Smooth muscle cell (in vitro differentiated cells): ENCODE measurements around the gene ADGRA3. TPM values are rescaled to one million over a fixed set of nuclear protein-coding genes. Genes with fewer than 3 reads are reported as not detected.
A peak's percentile ranks its signal among the peaks of the same experiment; 100 is the strongest.

Experiments used
- DNase-seq: peaks from one replicate; lab custom pipeline; 2025; ENCODE audit not compliant: unreplicated experiment; lab: John Stamatoyannopoulos, UW
- H2AFZ ChIP-seq: fragments of 200-600 bp; sonication (generic); 2 replicates; pipeline ENCODE4 v1.6.0; 2016; ENCODE audit warnings: antibody characterized with exemption, low read depth, mild to moderate bottlenecking
- H3F3A ChIP-seq: fragments of 200-600 bp; sonication (generic); 2 replicates; pipeline ENCODE4 v1.6.0; 2017; ENCODE audit warnings: antibody characterized with exemption, low read depth
- H3K27ac ChIP-seq: fragments of 200-600 bp; sonication (generic); 2 replicates; pipeline ENCODE4 v1.5.1; 2016; ENCODE audit warnings: low read depth, mild to moderate bottlenecking
- H3K27me3 ChIP-seq: fragments of 200-600 bp; sonication (generic); 2 replicates; pipeline ENCODE4 v1.6.1; 2016; ENCODE audit warnings: low read depth, mild to moderate bottlenecking
- H3K36me3 ChIP-seq: fragments of 200-600 bp; sonication (generic); 2 replicates; pipeline ENCODE4 v1.5.1; 2016; ENCODE audit warnings: low read depth
- H3K4me1 ChIP-seq: fragments of 200-600 bp; sonication (generic); 2 replicates; pipeline ENCODE4 v1.5.1; 2016; ENCODE audit warnings: low read depth
- H3K4me2 ChIP-seq: fragments of 200-600 bp; sonication (generic); 2 replicates; pipeline ENCODE4 v1.6.0; 2016; ENCODE audit warnings: mild to moderate bottlenecking
- H3K4me3 ChIP-seq: fragments of 200-600 bp; sonication (generic); 2 replicates; pipeline ENCODE4 v1.5.1; 2016; ENCODE audit warnings: mild to moderate bottlenecking
- H3K79me2 ChIP-seq: fragments of 200-600 bp; sonication (generic); 2 replicates; pipeline ENCODE4 v1.6.0; 2016; ENCODE audit warnings: low read depth, mild to moderate bottlenecking
- H3K9ac ChIP-seq: fragments of 200-600 bp; sonication (generic); 2 replicates; pipeline ENCODE4 v1.6.0; 2016; ENCODE audit warnings: low read depth
- H3K9me3 ChIP-seq: fragments of 200-600 bp; sonication (generic); replicated peaks from 2 replicates; pipeline ENCODE4 v1.5.1; 2016; ENCODE audit warnings: low read depth
- H4K20me1 ChIP-seq: fragments of 200-600 bp; sonication (generic); 2 replicates; pipeline ENCODE4 v1.6.0; 2016; ENCODE audit warnings: low read depth
- WGBS: methylation state at CpG from one replicate; pipeline ENCODE4 v1.1.7; 2016; ENCODE audit warnings: low lambda C conversion rate; 5-methylcytosine and 5-hydroxymethylcytosine counted together
- polyA plus RNA-seq: library from polyadenylated mRNA; unstranded; fragments of >200 nt; fragmentation: Nextera tagmentation; extraction: Ambion mirVana; gene quantifications from 2 replicates; pipeline ENCODE4 v1.2.1, GENCODE V29; 2016
- total RNA-seq: library from RNA; depleted of rRNA; stranded (reverse); fragments of >200 nt; gene quantifications from 2 replicates; pipeline ENCODE4 v1.2.3, GENCODE V29; 2014
- TF ChIP-seq, protein P1 (sequence below): fragments of 200-600 bp; sonication (generic); IDR thresholded peaks from 2 replicates; pipeline ENCODE4 v1.5.1; 2017; ENCODE audit warnings: borderline replicate concordance, mild to moderate bottlenecking, antibody characterized with exemption; ENCODE audit not compliant: insufficient read depth, poor library complexity, severe bottlenecking

Gene ADGRA3
- total and polyA plus RNA-seq, 2 experiments from 2014 or later = 24.4 to 54.8 TPM

DNA sequence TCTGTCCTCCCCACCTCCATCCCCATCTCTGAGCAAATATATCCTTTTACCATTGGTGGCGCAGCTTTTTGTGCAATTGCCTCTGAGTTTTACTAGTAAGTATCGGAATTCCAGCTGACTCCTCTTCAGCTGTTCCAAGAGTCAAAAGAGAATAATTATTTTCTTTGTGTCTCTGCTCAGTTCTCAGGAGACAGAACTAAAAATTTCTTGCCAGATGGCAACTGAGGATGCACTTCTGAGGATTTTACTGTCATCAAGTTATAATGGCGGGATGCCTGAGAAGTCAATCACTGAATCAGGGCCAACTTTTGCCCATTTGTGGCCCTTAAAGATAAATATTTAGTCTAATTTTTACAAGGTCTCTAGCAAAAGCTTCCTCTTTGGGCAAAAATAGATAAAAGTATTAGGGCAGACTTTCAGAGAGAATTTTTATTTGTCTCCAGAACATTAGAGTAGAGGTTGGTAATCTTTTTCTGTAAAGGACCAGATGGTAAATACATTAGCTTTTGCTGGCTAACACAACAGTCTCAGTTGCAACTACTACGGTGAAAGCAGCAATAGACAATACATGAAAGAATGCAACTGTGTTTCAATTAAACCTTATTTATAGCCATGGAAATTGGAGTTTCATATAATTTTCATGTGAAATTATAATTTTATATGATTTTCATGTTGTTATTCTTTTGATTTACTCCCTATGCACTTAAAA lies 15.6 kb upstream of the ADGRA3 start:
- no peaks in the 10 kb centered on the region for H4K20me1 ChIP-seq
- TF ChIP-seq, protein P1, sequence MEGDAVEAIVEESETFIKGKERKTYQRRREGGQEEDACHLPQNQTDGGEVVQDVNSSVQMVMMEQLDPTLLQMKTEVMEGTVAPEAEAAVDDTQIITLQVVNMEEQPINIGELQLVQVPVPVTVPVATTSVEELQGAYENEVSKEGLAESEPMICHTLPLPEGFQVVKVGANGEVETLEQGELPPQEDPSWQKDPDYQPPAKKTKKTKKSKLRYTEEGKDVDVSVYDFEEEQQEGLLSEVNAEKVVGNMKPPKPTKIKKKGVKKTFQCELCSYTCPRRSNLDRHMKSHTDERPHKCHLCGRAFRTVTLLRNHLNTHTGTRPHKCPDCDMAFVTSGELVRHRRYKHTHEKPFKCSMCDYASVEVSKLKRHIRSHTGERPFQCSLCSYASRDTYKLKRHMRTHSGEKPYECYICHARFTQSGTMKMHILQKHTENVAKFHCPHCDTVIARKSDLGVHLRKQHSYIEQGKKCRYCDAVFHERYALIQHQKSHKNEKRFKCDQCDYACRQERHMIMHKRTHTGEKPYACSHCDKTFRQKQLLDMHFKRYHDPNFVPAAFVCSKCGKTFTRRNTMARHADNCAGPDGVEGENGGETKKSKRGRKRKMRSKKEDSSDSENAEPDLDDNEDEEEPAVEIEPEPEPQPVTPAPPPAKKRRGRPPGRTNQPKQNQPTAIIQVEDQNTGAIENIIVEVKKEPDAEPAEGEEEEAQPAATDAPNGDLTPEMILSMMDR = no peak
- no peaks in the 10 kb centered on the region for H3K27me3 ChIP-seq
- no peak overlapping the region for H3K9ac ChIP-seq
- H3K9me3 ChIP-seq = peaks cover 9% of the 10 kb centered on the region
- no peaks in the 10 kb centered on the region for H3F3A ChIP-seq
- 71% methylated on average over 4 of the region's 4 CpGs for WGBS
- H2AFZ ChIP-seq = peak overlapping the region; percentile 18
- H3K27ac ChIP-seq = no peak overlapping the region
- DNase-seq = no peak
- no peaks in the 10 kb centered on the region for H3K36me3 ChIP-seq
- no peak overlapping the region for H3K4me2 ChIP-seq
- no peaks in the 10 kb centered on the region for H3K79me2 ChIP-seq
- no peaks in the 10 kb centered on the region for H3K4me1 ChIP-seq
- H3K4me3 ChIP-seq = no peak overlapping the region

DNA sequence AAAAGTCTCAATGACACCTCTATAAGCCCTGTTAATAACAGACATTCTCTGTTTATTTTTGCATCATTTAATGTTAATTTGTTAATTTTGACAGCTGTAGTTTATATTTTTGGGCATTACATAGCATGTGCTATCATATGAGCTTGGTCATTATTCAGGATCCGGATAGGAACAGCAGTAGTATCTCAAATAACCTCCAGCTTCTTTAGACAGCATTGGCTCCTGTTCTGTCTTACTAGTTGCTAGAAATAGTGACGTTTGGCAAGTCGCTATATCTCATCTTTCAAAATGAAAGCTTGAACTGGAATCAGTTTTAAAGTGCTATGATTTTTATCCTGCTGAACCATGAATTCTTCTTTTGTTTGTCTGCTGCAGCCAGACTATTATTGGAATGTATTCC lies 9.0 kb upstream of the ADGRA3 start:
- Histone ChIP-seq H3F3A (no peaks in the 10 kb centered on the region), H3K4me1 (no peaks in the 10 kb centered on the region), H3K27ac (no peak overlapping the region), H3K4me3 (no peak overlapping the region), H3K9me3 (no peaks in the 10 kb centered on the region), H2AFZ (no peak overlapping the region), H3K4me2 (no peak overlapping the region), H3K27me3 (no peaks in the 10 kb centered on the region), H3K36me3 (no peaks in the 10 kb centered on the region), H3K79me2 (no peaks in the 10 kb centered on the region), H4K20me1 (no peaks in the 10 kb centered on the region), H3K9ac (no peak overlapping the region)
- 95% methylated on average over 3 of the region's 3 CpGs for WGBS
- no peak for DNase-seq
- TF ChIP-seq, protein P1 = no peak

DNA sequence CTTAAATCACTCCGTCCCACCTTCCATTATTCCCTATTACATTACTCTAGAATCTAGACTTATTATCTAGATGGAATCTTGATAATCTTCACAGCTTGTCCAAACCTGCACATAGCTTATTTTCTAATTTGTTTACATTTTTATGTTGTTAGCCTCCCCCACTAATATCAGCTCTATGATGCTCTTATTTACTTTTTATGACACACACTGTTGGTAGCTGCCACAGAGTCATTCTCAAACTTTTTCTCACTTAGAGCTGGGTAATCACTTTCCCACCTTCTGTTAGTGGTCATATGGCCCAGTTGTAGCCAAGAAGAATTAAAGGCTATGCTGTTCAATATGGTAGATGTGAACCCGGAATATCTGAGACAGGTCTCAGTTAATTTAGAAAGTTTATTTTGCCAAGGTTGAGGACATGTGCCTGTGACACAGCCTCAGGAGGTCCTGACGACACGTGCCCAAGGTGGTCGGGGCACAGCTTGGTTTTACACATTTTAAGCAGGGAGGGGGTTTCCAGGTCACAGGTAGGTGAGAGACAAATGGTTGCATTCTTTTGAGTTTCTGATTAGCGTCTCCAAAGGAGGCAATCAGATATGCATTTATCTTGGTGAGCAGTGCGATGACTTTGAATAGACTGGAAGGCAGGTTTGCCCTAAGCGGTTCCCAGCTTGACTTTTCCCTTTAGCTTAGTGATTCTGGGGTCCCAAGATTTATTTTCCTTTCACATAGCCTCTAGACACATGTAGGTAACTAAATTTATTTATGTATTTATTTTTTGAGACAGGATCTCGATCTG lies 7.0 kb upstream of the ADGRA3 start:
- H2AFZ ChIP-seq = no peak overlapping the region
- WGBS = 44% methylated on average over 9 of the region's 9 CpGs

More for the DNA sequence above, 7.0 kb upstream of the ADGRA3 start:
- no peaks in the 10 kb centered on the region for H3F3A ChIP-seq
- H3K27ac ChIP-seq = no peak overlapping the region
- H3K4me2 ChIP-seq = no peak overlapping the region
- TF ChIP-seq, protein P1 = no peak
- no peaks in the 10 kb centered on the region for H4K20me1 ChIP-seq
- H3K79me2 ChIP-seq = no peaks in the 10 kb centered on the region
- no peaks in the 10 kb centered on the region for H3K27me3 ChIP-seq
- no peaks in the 10 kb centered on the region for H3K4me1 ChIP-seq
- DNase-seq = no peak
- H3K9ac ChIP-seq = no peak overlapping the region
- no peaks in the 10 kb centered on the region for H3K36me3 ChIP-seq
- H3K4me3 ChIP-seq = no peak overlapping the region
- no peaks in the 10 kb centered on the region for H3K9me3 ChIP-seq
